IMR-90 (cell line): Measurements from ENCODE around the gene NEIL3. TPM values are rescaled to one million over a fixed set of nuclear protein-coding genes. Genes with fewer than 3 reads are reported as not detected.
A peak's percentile ranks its signal among the peaks of the same experiment; 100 is the strongest.

ENCODE experiments used
- ATAC-seq: fragments of 200-7000 bp; cut with Tn5 transposase; 2 replicates; pipeline ENCODE4 v1.9.1; 2020; ENCODE audit warnings: low read depth, mild to moderate bottlenecking, moderate library complexity
- BruUV-seq: library from RNA; stranded (reverse); fragments of 400-500 nt; replicated peaks from 2 replicates; lab custom pipeline; 2021; lab: Mats Ljungman, UMichigan
- CTCF ChIA-PET: fragments of 300-600 bp; formaldehyde crosslinking; extraction: SDS; loops from one replicate; lab custom pipeline; 2021; ENCODE audit warnings: antibody characterized with exemption; lab: Yijun Ruan, JAX
- POLR2A ChIA-PET: fragments of 300-600 bp; sonication (Branson Sonifier 250); formaldehyde crosslinking; loops from one replicate; lab custom pipeline; 2022; ENCODE audit warnings: antibody characterized with exemption; ENCODE audit not compliant: unreplicated experiment; lab: Charles Lee
- DNase-seq: peaks from one replicate; pipeline ENCODE4 v3.0.0; 2013
- H2AFZ ChIP-seq: replicated peaks from 2 replicates; pipeline ENCODE3; 2013; ENCODE audit warnings: low read length, mild to moderate bottlenecking; ENCODE audit not compliant: poor library complexity
- H2AK5ac ChIP-seq: 2 replicates; pipeline ENCODE4 v1.6.1; 2013; ENCODE audit warnings: low read depth, low read length, inconsistent platforms
- H2AK9ac ChIP-seq: replicated peaks from 2 replicates; pipeline ENCODE3; 2013; ENCODE audit warnings: mild to moderate bottlenecking, low read depth, low read length, moderate library complexity; ENCODE audit not compliant: poor library complexity
- H2BK120ac ChIP-seq: 2 replicates; pipeline ENCODE4 v1.6.1; 2013; ENCODE audit warnings: low read depth, low read length, inconsistent platforms
- H2BK15ac ChIP-seq: 3 replicates; pipeline ENCODE4 v1.6.1; 2013; ENCODE audit warnings: low read depth, low read length, inconsistent platforms
- H2BK20ac ChIP-seq: 2 replicates; pipeline ENCODE4 v1.6.1; 2013; ENCODE audit warnings: low read depth, mild to moderate bottlenecking, inconsistent platforms, low read length, moderate library complexity
- H2BK5ac ChIP-seq: 2 replicates; pipeline ENCODE4 v1.6.1; 2013; ENCODE audit warnings: mild to moderate bottlenecking, low read depth, low read length, inconsistent platforms; ENCODE audit not compliant: poor library complexity, severe bottlenecking
- H3K14ac ChIP-seq: replicated peaks from 2 replicates; pipeline ENCODE4 v1.6.1; 2013; ENCODE audit warnings: low read depth, low read length, inconsistent platforms
- H3K18ac ChIP-seq: 2 replicates; pipeline ENCODE4 v1.6.1; 2013; ENCODE audit warnings: low read depth, low read length, control low read depth
- H3K23ac ChIP-seq: 2 replicates; pipeline ENCODE4 v1.6.1; 2013; ENCODE audit warnings: low read depth, low read length, inconsistent platforms
- H3K27ac ChIP-seq: 2 replicates; pipeline ENCODE4 v1.5.1; 2013; ENCODE audit warnings: mild to moderate bottlenecking, control low read depth, low read length; ENCODE audit not compliant: insufficient read depth
- H3K27me3 ChIP-seq: 2 replicates; pipeline ENCODE4 v1.6.1; 2013; ENCODE audit warnings: low read length; ENCODE audit not compliant: control insufficient read depth, insufficient read depth
- H3K36me3 ChIP-seq: 2 replicates; pipeline ENCODE4 v1.6.1; 2013; ENCODE audit warnings: low read length, mixed read lengths; ENCODE audit not compliant: control insufficient read depth, insufficient read depth
- H3K4ac ChIP-seq: 2 replicates; pipeline ENCODE4 v1.6.1; 2013; ENCODE audit warnings: low read depth, low read length, inconsistent platforms
- H3K4me1 ChIP-seq: 2 replicates; pipeline ENCODE4 v1.6.1; 2013; ENCODE audit warnings: low read length, mixed read lengths; ENCODE audit not compliant: control insufficient read depth, insufficient read depth
- H3K4me2 ChIP-seq: 2 replicates; pipeline ENCODE4 v1.6.1; 2013; ENCODE audit warnings: low read depth, mild to moderate bottlenecking, control low read depth, low read length, moderate library complexity
- H3K4me3 ChIP-seq: 2 replicates; pipeline ENCODE4 v1.5.1; 2013; ENCODE audit warnings: low read depth, mild to moderate bottlenecking, control low read depth, low read length, moderate library complexity; ENCODE audit not compliant: insufficient read depth
- H3K56ac ChIP-seq: 2 replicates; pipeline ENCODE4 v1.6.1; 2013; ENCODE audit warnings: low read length, inconsistent platforms; ENCODE audit not compliant: insufficient read depth; ENCODE audit errors: extremely low read depth
- H3K79me1 ChIP-seq, 2 experiments: 2 replicates each; pipeline ENCODE4 v1.6.1; 2013; ENCODE audit warnings: low read length in 2 of 2, inconsistent platforms in 1 of 2, low read depth in 1 of 2
- H3K9ac ChIP-seq: 2 replicates; pipeline ENCODE4 v1.6.1; 2013; ENCODE audit warnings: low read depth, low read length, control low read depth
- H3K9me1 ChIP-seq: 2 replicates; pipeline ENCODE4 v1.6.1; 2013; ENCODE audit warnings: low read length, inconsistent platforms; ENCODE audit not compliant: insufficient read depth
- H3K9me3 ChIP-seq: 2 replicates; pipeline ENCODE4 v1.6.1; 2013; ENCODE audit warnings: low read length; ENCODE audit not compliant: control insufficient read depth, insufficient read depth
- H4K20me1 ChIP-seq: 2 replicates; pipeline ENCODE4 v1.6.1; 2013; ENCODE audit warnings: low read length, inconsistent platforms; ENCODE audit not compliant: insufficient read depth
- H4K5ac ChIP-seq: 2 replicates; pipeline ENCODE4 v1.6.1; 2013; ENCODE audit warnings: mild to moderate bottlenecking, low read depth, low read length, control low read depth
- H4K8ac ChIP-seq, 2 experiments: 2 replicates each; pipeline ENCODE4 v1.6.1; 2013; ENCODE audit warnings: low read depth in 2 of 2, low read length in 2 of 2, control low read depth in 1 of 2, inconsistent platforms in 1 of 2
- H4K91ac ChIP-seq: 2 replicates; pipeline ENCODE4 v1.6.1; 2013; ENCODE audit warnings: low read depth, low read length, inconsistent platforms; ENCODE audit not compliant: insufficient read depth
- ELK1 ChIP-seq: fragments of 150-350 bp; IDR thresholded peaks from 2 replicates; pipeline ENCODE4 v1.6.1; 2016; ENCODE audit warnings: low read depth, mild to moderate bottlenecking, low read length, moderate library complexity, borderline replicate concordance
- NFE2L2 ChIP-seq: fragments of 150-350 bp; IDR thresholded peaks from 2 replicates; pipeline ENCODE4 v1.6.1; 2016; ENCODE audit warnings: low read depth, mild to moderate bottlenecking, low read length
- RAD21 ChIP-seq: IDR thresholded peaks from 2 replicates; pipeline ENCODE4 v1.6.1; 2012; ENCODE audit warnings: low read length, improper control_type of control experiment
- WGBS, 2 experiments: methylation state at CpG; one replicate each; pipeline versions ENCODE4 v1.1.5 to v1.1.7; 2013; ENCODE audit warnings: missing lambda C conversion rate in 2 of 2; ENCODE audit not compliant: insufficient read length in 1 of 2; ENCODE audit errors: extremely low coverage in 2 of 2; 5-methylcytosine and 5-hydroxymethylcytosine counted together
- dilution Hi-C: fragments of 300-500 bp; cut with HindIII; formaldehyde crosslinking; loops from one replicate; pipeline ENCODE4 v1.14.3; 2018; ENCODE audit warnings: low sequenced_read_pairs; ENCODE audit not compliant: unreplicated experiment
- in situ Hi-C: fragments of 300-500 bp; cut with MboI; formaldehyde crosslinking; loops from 3 replicates; pipeline ENCODE4 v1.14.3; 2019; ENCODE audit warnings: low sequenced_read_pairs, inconsistent platforms, mixed read lengths
- intact Hi-C: fragments of 100-400 bp; cut with micrococcal nuclease; formaldehyde crosslinking; loops from 2 replicates; pipeline ENCODE4 v1.10.0; 2022
- polyA plus RNA-seq, 3 experiments: library from polyadenylated mRNA; depleted of rRNA; stranded (reverse); fragments of >200 nt; gene quantifications; 2 replicates each; pipeline ENCODE4 v1.2.3, GENCODE V29; 2012; ENCODE audit warnings: low replicate concordance in 1 of 3
- total RNA-seq: library from RNA; depleted of rRNA; stranded (reverse); fragments of >200 nt; gene quantifications from 2 replicates; pipeline ENCODE4 v1.2.3, GENCODE V29; 2012

Gene NEIL3
- total and polyA plus RNA-seq, 2 of the 4 experiments (the other 2 are of a cell fraction), result 4.4 to 7.9 TPM

- Histone ChIP-seq H3K4ac (0 out of 2 replicates have a peak overlapping the region, but pooled peaks have one; percentile 1), H2BK120ac (no peak overlapping the region), H3K36me3 (no peaks in the 10 kb centered on the region), H3K23ac (no peak overlapping the region), H3K14ac (no peak overlapping the region), H2BK20ac (no peak overlapping the region), H3K4me2 (no peak overlapping the region), H4K20me1 (no peaks in the 10 kb centered on the region), H3K79me1 (no peaks in the 10 kb centered on the region), H4K91ac (no peak overlapping the region), H2AK9ac (no peak overlapping the region), H3K18ac (peak overlapping the region; percentile 56; the same call in 1 of the 2 replicates), H3K4me1 (peaks cover 2% of the 10 kb centered on the region; the same call in 1 of the 2 replicates), H2AFZ (no peak overlapping the region), H2AK5ac (no peak overlapping the region), H3K9me3 (peaks cover 6% of the 10 kb centered on the region), H4K8ac (0 out of 4 replicates have a peak overlapping the region, but pooled peaks of 1 of the 2 experiments have one; percentile 2), H4K5ac (no peak overlapping the region; the same call in 1 of the 2 replicates), H3K9ac (no peak overlapping the region), H2BK15ac (no peak overlapping the region), H3K9me1 (no peaks in the 10 kb centered on the region), H3K27me3 (no peaks in the 10 kb centered on the region), H2BK5ac (no peak overlapping the region), H3K56ac (no peak overlapping the region), H3K4me3 (no peak overlapping the region), H3K27ac (no peak overlapping the region)
- no peak for DNase-seq
- no peak for TF ChIP-seq NFE2L2
- TF ChIP-seq ELK1, result no peak
- TF ChIP-seq RAD21, result no peak
- intact Hi-C loops, result no loop called here
- no CpG with 5 or more reads among the region's 5 CpGs for WGBS, 2 experiments
- ChIA-PET POLR2A (no interaction called here), CTCF (no interaction called here)
- BruUV-seq, result no TSS peak
- dilution Hi-C loops, result no loop called here
- no peak for ATAC-seq
- in situ Hi-C loops, result no loop called here
Observed at GRCh38 chr4:177293208-177294033, 16.3 kb upstream of the NEIL3 start.
